RPMI8226 (cell line): ENCODE results near the gene KDM5B.

ENCODE experiments used
- DNase-seq: peaks from one replicate; pipeline ENCODE4 v3.0.0-alpha.2; 2015

Gene KDM5B

GRCh38 chr1:202684716-202685115 lies 123.5 kb downstream of the KDM5B start:
- DNase-seq, result no peak

GRCh38 chr1:202683029-202683428 lies 125.2 kb downstream of the KDM5B start:
- DNase-seq, result no peak

- no peak for DNase-seq
Observed at GRCh38 chr1:202682477-202682876, 125.7 kb downstream of the KDM5B start.

GRCh38 chr1:202681736-202682420 lies 126.3 kb downstream of the KDM5B start:
- DNase-seq, result no peak

- DNase-seq, result no peak
Observed at GRCh38 chr1:202680586-202681352, 127.5 kb downstream of the KDM5B start.

GRCh38 chr1:202679406-202680177 lies 128.6 kb downstream of the KDM5B start:
- DNase-seq, result no peak

- DNase-seq, result no peak
Observed at GRCh38 chr1:202677433-202677832, 130.8 kb downstream of the KDM5B start.
